ENCODE results near the gene SCRN2. TPM values are rescaled to one million over a fixed set of nuclear protein-coding genes. Genes with fewer than 3 reads are reported as not detected.

The SCRN2 gene
- total RNA-seq, 2 donors from 2014 or later = 36.8 to 40.0 TPM

- Histone ChIP-seq H3K36me3 (no peaks in the 10 kb centered on the region), H3K27me3 (no peaks in the 10 kb centered on the region), H3K27ac (no peak overlapping the region), H3K9me3 (no peaks in the 10 kb centered on the region), H3K4me3 (no peak overlapping the region), H3K9ac (ENCODE audit: low read depth in 2 of 2, low read length in 2 of 2) (no peak overlapping the region), H3K4me1 (peaks cover 6% of the 10 kb centered on the region)
- DNase-seq = no peak
- intact Hi-C loops (cut with DNase I) = no loop called here
- TF ChIP-seq, protein P1, sequence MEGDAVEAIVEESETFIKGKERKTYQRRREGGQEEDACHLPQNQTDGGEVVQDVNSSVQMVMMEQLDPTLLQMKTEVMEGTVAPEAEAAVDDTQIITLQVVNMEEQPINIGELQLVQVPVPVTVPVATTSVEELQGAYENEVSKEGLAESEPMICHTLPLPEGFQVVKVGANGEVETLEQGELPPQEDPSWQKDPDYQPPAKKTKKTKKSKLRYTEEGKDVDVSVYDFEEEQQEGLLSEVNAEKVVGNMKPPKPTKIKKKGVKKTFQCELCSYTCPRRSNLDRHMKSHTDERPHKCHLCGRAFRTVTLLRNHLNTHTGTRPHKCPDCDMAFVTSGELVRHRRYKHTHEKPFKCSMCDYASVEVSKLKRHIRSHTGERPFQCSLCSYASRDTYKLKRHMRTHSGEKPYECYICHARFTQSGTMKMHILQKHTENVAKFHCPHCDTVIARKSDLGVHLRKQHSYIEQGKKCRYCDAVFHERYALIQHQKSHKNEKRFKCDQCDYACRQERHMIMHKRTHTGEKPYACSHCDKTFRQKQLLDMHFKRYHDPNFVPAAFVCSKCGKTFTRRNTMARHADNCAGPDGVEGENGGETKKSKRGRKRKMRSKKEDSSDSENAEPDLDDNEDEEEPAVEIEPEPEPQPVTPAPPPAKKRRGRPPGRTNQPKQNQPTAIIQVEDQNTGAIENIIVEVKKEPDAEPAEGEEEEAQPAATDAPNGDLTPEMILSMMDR (IDR thresholded peaks at IDR 0.05) = no peak
Observed at GRCh38 chr17:47878203-47879027, 37.3 kb upstream of the SCRN2 start.

- DNase-seq = no peak
- Histone ChIP-seq H3K9me3 (no peaks in the 10 kb centered on the region), H3K36me3 (no peaks in the 10 kb centered on the region), H3K9ac (ENCODE audit: low read depth in 2 of 2, low read length in 2 of 2) (no peak overlapping the region), H3K27ac (no peak overlapping the region), H3K4me3 (no peak overlapping the region), H3K27me3 (no peaks in the 10 kb centered on the region), H3K4me1 (peaks cover 6% of the 10 kb centered on the region)
- intact Hi-C loops (cut with DNase I) = no loop called here
- TF ChIP-seq, protein P1 (IDR thresholded peaks at IDR 0.05) = no peak
Observed at GRCh38 chr17:47877368-47878034, 36.4 kb upstream of the SCRN2 start.

DNA sequence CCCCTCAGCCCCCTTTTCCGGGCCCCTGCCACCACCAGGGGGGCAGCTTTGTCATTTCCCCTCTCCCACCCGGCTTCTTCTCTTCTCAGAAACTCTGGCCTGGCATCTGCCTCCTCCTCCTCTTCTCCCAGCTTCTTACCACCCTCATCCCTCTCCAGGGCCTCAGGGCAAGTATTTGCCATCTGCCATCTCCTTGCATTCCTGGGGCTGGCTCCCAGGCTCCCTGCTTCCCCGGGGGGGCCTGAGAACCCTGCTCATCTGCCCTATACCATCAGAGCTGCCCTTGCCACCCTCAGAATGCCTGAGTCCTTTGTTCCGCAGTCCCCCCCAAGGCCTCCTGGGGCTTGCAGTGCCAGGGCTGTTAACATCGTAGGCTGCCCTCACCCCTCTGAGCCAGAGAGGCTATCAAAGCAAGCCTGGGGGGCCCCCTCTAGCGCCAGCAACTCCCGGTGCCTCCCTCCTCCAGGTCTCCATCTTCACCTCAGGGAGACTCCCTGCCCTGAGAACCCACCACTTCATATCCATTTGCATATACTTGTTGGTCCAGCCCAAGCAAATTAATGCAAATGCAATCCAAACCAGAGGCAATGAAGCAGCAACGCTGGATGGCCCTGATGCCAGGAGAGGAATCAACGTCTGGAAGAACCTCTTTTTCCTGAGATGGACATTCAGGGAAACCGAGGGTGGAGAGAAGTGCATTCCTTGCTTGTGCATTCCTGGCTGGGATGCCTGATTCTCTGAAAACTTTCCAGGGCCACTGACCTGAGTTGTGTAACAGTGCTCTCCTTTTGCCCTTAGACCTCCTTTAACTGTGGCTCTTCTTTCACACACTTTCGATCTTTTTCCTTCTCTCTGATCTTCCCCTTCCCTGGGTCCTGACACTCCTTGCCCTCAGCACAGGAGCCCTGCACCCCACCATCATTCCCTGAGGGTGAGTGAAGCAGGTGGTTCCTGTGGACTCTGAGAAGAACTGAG, 34.2 kb upstream of the SCRN2 start:
- no peak for DNase-seq
- no peaks in the 10 kb centered on the region for H3K4me1 ChIP-seq
- no peaks in the 10 kb centered on the region for H3K27me3 ChIP-seq
- TF ChIP-seq, protein P1 (IDR thresholded peaks at IDR 0.05) = no peak
- no peaks in the 10 kb centered on the region for H3K9me3 ChIP-seq
- intact Hi-C loops (cut with DNase I) = no loop called here
- H3K9ac ChIP-seq (ENCODE audit: low read depth in 2 of 2, low read length in 2 of 2) = no peak overlapping the region
- no peak overlapping the region for H3K27ac ChIP-seq
- no peak overlapping the region for H3K4me3 ChIP-seq
- no peaks in the 10 kb centered on the region for H3K36me3 ChIP-seq

- H3K27ac ChIP-seq = no peak overlapping the region
- no peaks in the 10 kb centered on the region for H3K9me3 ChIP-seq
- no peak overlapping the region for H3K4me3 ChIP-seq
- no peaks in the 10 kb centered on the region for H3K27me3 ChIP-seq
- TF ChIP-seq, protein P1 (IDR thresholded peaks at IDR 0.05) = no peak
- H3K9ac ChIP-seq (ENCODE audit: low read depth in 2 of 2, low read length in 2 of 2) = no peak overlapping the region
- H3K4me1 ChIP-seq = no peaks in the 10 kb centered on the region
- no peak for DNase-seq
- intact Hi-C loops (cut with DNase I) = no loop called here
- no peaks in the 10 kb centered on the region for H3K36me3 ChIP-seq
Observed at GRCh38 chr17:47873200-47874090, 32.4 kb upstream of the SCRN2 start.

Measured in colonic mucosa (tissue), 4 donors.